Mucosa of stomach (tissue), 1 donor: Measurements from ENCODE around the gene STX4.

Experiments
- H3K27me3 ChIP-seq: one replicate; pipeline ENCODE4 v1.7.0; 2013; ENCODE audit warnings: mild to moderate bottlenecking, low read length; ENCODE audit not compliant: control insufficient read depth, insufficient read depth
- H3K36me3 ChIP-seq: one replicate; pipeline ENCODE4 v1.7.0; 2013; ENCODE audit warnings: low read length; ENCODE audit not compliant: control insufficient read depth, insufficient read depth
- H3K4me1 ChIP-seq: one replicate; pipeline ENCODE4 v1.7.0; 2013; ENCODE audit warnings: mild to moderate bottlenecking, low read length; ENCODE audit not compliant: control insufficient read depth, insufficient read depth
- H3K4me3 ChIP-seq: one replicate; pipeline ENCODE4 v1.7.0; 2013; ENCODE audit warnings: low read length
- H3K9ac ChIP-seq: one replicate; pipeline ENCODE4 v1.7.0; 2013; ENCODE audit warnings: mild to moderate bottlenecking, low read length, moderate library complexity
- H3K9me3 ChIP-seq: one replicate; pipeline ENCODE4 v1.7.0; 2013; ENCODE audit warnings: mild to moderate bottlenecking, low read length, moderate library complexity; ENCODE audit not compliant: control insufficient read depth
- donor health status: Pancreatic carcinoma.

The STX4 gene

DNA sequence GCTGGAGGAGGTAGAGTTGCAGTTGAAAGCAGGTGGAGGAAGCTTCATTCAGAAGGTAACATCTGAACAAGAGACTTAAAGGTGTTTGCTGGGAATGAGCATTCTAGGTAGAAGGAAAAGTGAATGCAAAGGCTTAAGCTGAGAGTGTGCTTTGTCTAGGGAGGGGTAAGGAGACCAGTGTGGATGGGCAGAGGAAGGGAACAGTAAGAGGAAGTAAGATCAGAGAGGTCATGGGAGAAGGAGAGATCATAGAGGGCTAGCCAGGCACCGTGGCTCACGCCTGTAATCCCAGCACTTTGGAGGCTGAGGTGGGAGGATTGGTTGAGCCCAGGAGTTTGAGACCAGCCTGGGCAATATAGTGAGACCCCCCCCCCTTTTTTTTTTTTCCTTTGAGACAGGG is 3.3 kb downstream of the STX4 start:
- H3K27me3 ChIP-seq: no peaks in the 10 kb centered on the region
- no peaks in the 10 kb centered on the region for H3K9me3 ChIP-seq
- H3K9ac ChIP-seq: no peak overlapping the region
- peaks cover 6% of the 10 kb centered on the region for H3K36me3 ChIP-seq
- H3K4me1 ChIP-seq: peaks cover 21% of the 10 kb centered on the region
- H3K4me3 ChIP-seq: no peak overlapping the region

DNA sequence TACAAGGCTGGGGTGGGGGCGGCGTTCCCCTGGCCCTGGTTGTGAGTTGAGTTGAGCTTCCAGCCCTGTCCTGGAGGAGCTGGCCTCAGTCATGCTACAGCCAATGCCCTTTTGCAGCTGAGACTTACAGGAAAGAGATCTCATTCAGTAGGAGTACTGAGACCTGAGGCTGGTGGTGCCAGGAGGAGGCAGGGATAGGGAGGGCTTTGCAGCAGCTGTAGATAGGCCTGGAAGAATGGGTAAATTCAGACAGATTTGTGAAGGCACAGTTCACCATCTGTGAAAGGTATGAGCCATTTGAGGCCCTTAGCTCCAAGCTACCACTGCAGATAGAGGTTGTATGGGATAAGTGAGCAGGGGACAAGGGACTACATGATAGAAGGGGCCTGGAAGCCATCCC is 5.6 kb downstream of the STX4 start:
- H3K27me3 ChIP-seq: no peaks in the 10 kb centered on the region
- no peaks in the 10 kb centered on the region for H3K9me3 ChIP-seq
- no peak overlapping the region for H3K9ac ChIP-seq
- peaks cover 6% of the 10 kb centered on the region for H3K36me3 ChIP-seq
- peaks cover 14% of the 10 kb centered on the region for H3K4me1 ChIP-seq
- H3K4me3 ChIP-seq: no peak overlapping the region

DNA sequence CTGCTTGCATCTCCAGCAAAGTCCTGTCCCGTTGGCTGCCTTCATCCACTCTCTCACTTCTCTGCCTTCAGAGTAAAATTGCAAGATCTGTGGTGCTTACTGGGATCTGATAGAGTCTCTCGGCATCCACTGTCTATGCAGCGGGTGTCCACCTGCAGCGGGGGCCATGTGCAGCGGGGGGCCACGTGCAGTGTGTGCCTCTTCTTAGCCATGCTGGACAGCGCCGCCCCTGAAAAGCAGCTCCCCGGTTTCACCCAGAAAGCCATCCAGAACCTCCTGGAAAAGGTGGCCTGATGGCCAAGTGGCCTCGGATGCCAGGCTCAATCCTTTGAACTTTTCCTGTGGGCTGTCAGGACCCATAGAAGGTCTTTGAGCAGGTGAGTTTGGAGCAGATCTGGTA is 9.5 kb downstream of the STX4 start:
- no peaks in the 10 kb centered on the region for H3K27me3 ChIP-seq
- no peaks in the 10 kb centered on the region for H3K9me3 ChIP-seq
- H3K9ac ChIP-seq: no peak overlapping the region
- H3K4me3 ChIP-seq: no peak overlapping the region
- peaks cover 3% of the 10 kb centered on the region for H3K36me3 ChIP-seq
- H3K4me1 ChIP-seq: no peaks in the 10 kb centered on the region

DNA sequence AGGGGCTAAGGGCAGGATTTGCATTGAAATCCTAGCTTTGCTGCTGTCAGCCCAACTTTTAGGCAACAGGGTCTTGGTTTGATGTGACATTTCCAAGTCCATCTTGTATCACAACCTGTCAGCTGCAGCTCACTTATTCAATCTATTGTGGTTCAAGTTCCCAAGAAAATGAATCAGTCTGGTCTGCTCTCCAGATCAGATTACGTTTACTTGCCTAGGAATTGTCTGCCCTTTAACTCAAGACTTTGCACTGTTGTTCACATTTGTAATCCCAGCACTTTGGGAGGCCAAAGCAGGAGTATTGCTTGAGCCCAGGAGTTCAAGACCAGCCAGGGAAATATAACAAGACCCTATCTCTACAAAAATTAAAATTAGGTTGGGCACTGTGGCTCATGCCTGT is 10.0 kb downstream of the STX4 start:
- Histone ChIP-seq H3K4me1 (no peaks in the 10 kb centered on the region), H3K27me3 (no peaks in the 10 kb centered on the region), H3K9me3 (no peaks in the 10 kb centered on the region), H3K9ac (no peak overlapping the region), H3K4me3 (no peak overlapping the region), H3K36me3 (no peaks in the 10 kb centered on the region)

DNA sequence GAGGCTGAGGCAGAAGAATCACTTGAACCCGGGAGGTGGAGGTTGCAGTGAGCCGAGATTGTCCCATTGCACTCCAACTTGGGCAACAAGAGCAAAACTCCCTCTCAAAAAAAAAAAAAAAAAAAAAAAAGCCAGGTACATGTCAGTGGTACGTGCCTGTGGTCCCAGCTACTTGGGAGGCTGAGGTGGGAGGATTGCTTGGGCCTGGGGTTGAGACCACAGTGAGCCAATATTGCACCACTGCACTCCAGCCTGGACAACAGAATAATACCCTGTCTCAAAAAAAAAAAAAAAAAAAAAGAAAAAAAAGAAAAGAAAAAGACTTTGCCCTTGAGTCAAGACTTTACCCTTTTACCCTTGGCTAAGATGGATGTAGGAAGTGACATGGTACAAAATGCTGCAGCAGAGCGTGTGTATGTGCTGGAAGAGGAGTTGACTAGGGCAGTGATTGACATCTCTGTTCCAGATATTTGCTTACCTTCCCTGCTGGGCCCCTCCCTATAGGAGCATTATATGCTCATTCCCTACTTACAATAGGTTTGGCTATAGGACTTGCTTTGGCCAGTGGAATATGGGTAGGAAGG is 10.6 kb downstream of the STX4 start:
- Histone ChIP-seq H3K9ac (no peak overlapping the region), H3K27me3 (no peaks in the 10 kb centered on the region), H3K36me3 (no peaks in the 10 kb centered on the region), H3K4me1 (no peaks in the 10 kb centered on the region), H3K9me3 (no peaks in the 10 kb centered on the region), H3K4me3 (no peak overlapping the region)

DNA sequence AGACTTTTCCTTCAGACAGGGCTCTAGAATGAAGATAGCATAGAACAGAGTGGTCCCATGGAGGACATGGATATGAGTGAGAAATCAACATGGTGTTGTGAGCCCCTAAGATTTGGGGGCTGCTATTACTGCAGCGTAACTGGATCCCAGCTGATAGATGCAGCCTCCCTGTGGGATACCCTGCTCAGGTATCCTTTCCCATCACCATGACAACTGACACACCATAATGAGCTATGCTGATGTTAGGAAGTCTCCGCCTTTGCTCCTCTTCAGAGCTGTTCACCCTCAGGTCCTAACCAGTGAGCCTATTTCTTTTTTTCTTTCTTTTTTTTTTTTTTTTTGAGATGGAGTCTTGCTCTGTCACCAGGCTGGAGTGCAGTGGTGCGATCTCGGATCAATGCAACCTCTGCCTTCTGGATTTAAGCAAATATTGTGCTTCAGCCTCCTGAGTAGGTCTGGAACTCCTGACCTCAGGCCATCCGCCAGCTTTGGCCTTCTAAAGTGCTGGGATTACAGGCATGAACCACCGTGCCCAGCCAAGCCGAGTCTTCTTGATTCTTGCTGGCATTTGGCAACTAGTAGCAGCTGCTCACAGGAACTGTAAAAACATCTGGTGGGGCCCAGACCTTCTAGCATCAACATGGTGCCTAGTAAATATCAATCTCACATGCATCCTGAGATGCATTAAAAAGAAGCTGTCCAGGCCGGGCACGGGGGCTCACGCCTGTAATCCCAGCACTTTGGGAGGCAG is 17.1 kb downstream of the STX4 start:
- H3K27me3 ChIP-seq: no peaks in the 10 kb centered on the region
- no peaks in the 10 kb centered on the region for H3K4me1 ChIP-seq
- no peak overlapping the region for H3K9ac ChIP-seq

DNA sequence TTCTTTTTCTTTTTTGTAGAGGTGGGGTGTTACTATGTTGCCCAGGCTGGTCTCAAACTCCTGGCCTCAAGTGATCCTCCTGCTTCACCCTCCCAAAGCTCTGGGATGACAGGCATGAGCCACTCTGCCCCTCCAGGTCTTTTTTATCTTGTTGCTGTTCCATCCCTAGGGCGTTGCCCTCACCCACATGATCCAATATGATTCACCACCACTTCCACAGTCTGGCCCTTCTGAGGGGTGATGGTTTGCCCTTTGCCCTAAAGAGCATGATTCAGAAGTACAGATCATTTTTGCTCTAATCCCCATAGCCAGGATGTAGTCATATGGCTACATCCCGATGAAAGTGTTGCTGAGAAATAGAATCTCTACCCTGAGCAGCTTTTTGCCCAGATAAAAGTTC is 18.8 kb downstream of the STX4 start:
- H3K27me3 ChIP-seq: no peaks in the 10 kb centered on the region
- H3K9ac ChIP-seq: no peak overlapping the region
- no peak overlapping the region for H3K4me3 ChIP-seq
- no peaks in the 10 kb centered on the region for H3K9me3 ChIP-seq
- H3K4me1 ChIP-seq: no peaks in the 10 kb centered on the region
- no peaks in the 10 kb centered on the region for H3K36me3 ChIP-seq

More for the DNA sequence above, 17.1 kb downstream of the STX4 start:
- no peaks in the 10 kb centered on the region for H3K9me3 ChIP-seq
- no peak overlapping the region for H3K4me3 ChIP-seq
- no peaks in the 10 kb centered on the region for H3K36me3 ChIP-seq

DNA sequence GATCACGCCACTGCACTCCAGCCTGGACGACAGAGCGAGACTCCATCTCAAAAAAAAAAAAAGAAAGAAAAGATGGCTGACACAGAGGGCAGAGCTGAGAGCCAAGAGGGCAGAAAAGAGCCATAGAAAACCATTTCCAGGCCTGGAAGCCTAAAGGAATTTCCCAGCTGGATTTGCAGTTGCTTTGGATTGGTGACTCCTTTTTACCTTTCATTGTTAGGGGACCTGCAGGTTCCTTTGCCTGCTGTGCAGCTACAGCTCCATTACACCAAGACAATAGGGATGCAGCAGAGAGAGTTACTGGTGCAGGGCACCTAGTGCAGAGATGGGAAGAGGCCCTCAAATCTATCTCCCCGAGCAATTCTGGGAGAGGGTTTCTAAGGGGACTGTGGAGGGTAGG is 22.3 kb downstream of the STX4 start:
- Histone ChIP-seq H3K36me3 (no peaks in the 10 kb centered on the region), H3K9ac (no peak overlapping the region), H3K4me3 (no peak overlapping the region), H3K9me3 (no peaks in the 10 kb centered on the region), H3K4me1 (no peaks in the 10 kb centered on the region), H3K27me3 (no peaks in the 10 kb centered on the region)

DNA sequence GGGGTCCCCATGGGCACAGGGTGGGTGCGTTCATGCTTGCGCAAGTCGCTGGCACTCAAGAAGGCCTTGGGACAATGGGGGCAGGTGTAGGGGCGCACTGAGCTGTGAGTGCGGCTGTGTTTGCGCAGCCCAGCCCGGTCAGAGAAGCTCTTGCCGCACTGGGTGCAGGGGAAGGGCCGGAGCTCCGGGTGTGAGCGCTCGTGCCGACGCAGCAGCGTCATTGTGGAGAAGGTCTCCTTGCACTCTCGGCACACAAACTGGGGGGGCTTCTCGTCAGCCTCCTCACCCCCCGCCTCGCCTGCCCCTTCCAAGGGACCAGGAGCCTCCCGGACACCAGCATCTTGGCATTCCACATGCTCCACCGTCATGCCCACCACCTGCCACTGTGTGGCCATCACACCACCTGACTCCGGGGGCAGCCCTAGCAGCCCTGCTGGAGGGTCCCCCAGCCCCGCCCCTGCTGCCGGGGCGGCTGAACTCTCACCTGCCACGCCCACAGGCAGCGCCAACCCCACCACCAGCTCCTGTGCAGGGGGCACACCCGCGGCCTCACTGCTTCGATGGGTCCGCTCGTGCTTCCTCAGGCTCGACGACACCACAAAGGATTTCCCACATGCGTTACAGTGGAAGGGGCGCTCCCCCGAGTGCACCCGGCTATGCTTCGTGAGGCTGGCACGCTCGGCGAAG is 27.9 kb downstream of the STX4 start:
- H3K4me3 ChIP-seq: no peak overlapping the region
- peaks cover 7% of the 10 kb centered on the region for H3K4me1 ChIP-seq
- H3K9me3 ChIP-seq: no peaks in the 10 kb centered on the region
- no peaks in the 10 kb centered on the region for H3K27me3 ChIP-seq
- no peaks in the 10 kb centered on the region for H3K36me3 ChIP-seq
- H3K9ac ChIP-seq: no peak overlapping the region

DNA sequence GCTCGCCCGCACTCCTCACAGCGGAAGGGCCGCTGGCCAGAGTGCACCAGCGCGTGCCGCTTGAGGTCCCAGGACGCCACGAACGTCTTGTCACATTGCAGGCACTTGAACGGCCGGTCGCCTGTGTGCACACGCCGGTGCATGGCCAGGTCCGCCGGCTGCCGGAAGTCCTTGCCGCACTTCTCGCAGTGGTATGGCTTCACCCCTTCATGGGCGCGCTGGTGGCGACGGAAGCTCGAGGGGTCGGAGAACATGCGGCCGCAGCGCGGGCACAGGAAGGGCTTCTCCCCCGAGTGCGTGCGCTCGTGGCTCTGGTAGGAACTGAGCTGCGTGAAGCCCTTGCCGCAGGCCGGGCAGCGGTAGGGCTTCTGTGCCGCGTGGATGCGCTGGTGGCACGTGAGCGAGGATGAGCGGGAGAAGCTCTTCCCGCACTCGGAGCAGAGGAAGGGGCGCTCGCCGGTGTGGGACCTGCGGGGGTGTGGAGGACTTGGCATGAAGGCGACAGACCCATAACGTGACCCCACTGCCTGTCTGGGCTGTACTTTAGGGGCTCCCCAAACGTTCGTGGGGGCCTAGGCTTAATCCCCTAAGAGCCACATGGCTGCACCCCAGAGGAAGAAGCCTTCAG is 28.6 kb downstream of the STX4 start:
- Histone ChIP-seq H3K9me3 (no peaks in the 10 kb centered on the region), H3K4me1 (peaks cover 7% of the 10 kb centered on the region), H3K4me3 (no peak overlapping the region), H3K27me3 (no peaks in the 10 kb centered on the region), H3K36me3 (no peaks in the 10 kb centered on the region), H3K9ac (no peak overlapping the region)

DNA sequence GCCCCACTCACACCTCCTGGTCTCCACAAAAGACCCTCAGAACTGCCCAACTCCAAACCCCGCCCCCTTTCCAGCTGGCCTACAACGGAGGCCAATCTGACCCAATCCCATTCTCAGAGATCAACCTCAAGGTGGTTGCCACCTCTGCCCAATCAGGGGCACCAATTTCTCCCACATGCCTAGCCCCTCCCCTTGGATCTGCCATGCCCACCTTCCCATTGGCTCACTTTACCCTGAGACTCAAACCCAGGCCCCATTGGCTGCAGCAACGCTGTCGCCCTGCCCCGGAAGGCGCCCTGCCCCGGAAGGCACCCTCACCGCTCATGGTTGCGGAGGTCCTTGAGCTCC is 30.1 kb downstream of the STX4 start:
- no peaks in the 10 kb centered on the region for H3K9me3 ChIP-seq
- H3K4me3 ChIP-seq: no peak overlapping the region
- no peak overlapping the region for H3K9ac ChIP-seq
- no peaks in the 10 kb centered on the region for H3K27me3 ChIP-seq
- no peaks in the 10 kb centered on the region for H3K36me3 ChIP-seq
- peaks cover 7% of the 10 kb centered on the region for H3K4me1 ChIP-seq
